Measurements from ENCODE around the gene CAPN12.
A peak's percentile ranks its signal among the peaks of the same experiment; 100 is the strongest.

CAPN12 gene

DNA sequence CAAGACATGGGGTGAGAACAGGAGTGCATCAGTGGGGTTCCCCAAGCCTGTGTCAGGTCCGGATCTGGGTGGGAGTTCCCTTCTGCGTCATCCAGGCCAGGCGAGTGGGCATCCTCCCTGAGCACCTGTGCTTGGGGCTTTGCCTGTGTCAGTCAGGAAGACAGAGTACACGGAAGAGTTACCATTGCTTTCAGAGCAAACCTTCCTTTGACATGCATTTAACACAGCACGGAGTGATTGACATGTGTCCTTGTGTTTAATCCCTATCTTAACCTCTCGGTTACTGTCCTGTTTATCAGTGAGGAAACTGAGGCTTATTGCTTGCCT lies 47.6 kb downstream of the CAPN12 start:
- H3K9me3 ChIP-seq (replicated peaks; ENCODE audit: low read length), result no peaks in the 10 kb centered on the region
- H3K4me2 ChIP-seq (ENCODE audit: low read length), result no peak overlapping the region
- no peaks in the 10 kb centered on the region for H3K27me3 ChIP-seq (ENCODE audit: control insufficient read depth, insufficient read depth, low read length)
- no peak overlapping the region for H3K4me3 ChIP-seq (ENCODE audit: low read length)
- peaks cover 66% of the 10 kb centered on the region for H3K36me3 ChIP-seq (ENCODE audit: insufficient read depth, low read length)
- H3K9ac ChIP-seq (ENCODE audit: low read depth, low read length), result no peak overlapping the region
- peaks cover 58% of the 10 kb centered on the region for H3K4me1 ChIP-seq (ENCODE audit: control insufficient read depth, insufficient read depth, low read length)

DNA sequence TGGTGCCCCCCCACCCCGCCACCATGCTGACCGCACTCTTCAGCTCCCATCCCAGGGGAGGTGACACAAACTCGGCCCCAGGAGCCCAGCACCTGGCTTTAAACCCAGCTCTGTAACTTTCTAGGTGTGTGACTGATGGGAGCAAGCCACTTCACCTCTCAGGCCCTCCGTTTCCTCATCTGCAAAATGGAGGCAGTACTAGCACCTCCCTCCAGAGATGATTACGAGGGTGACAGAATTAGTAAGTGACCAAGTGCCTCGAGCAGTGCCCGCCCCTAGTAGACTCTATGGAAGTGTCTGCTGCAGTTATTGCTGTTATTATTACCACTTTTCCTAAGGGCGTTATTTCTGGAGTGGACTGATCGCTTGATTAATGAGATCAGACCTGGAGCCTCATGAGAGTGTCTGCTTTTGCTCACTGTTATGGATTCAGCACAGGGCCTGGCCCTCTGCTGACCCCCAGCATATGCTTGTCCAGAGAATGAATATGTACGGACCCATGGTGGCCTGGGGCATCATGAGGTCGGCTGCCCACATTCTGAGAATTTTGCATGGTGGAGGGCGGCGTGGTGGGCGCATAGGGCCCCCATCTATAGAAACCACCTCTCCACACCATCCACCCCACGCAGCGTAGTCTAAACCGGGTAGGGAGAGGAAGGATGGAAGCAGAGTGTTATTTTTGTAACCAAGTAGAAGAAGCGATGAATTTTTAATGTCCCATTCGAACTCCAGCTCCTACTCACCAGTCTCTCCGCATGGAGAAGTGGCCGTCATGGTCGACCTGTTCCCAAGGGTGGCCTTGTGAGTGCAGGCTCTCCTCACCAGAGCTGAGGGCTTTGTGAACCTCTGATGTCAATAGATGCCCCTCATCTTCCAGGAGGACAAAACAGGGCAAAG lies 48.2 kb downstream of the CAPN12 start:
- Histone ChIP-seq H3K9ac (ENCODE audit: low read depth, low read length) (no peak overlapping the region), H3K9me3 (replicated peaks; ENCODE audit: low read length) (no peaks in the 10 kb centered on the region), H3K4me2 (ENCODE audit: low read length) (no peak overlapping the region), H3K4me3 (ENCODE audit: low read length) (no peak overlapping the region), H3K36me3 (ENCODE audit: insufficient read depth, low read length) (peaks cover 60% of the 10 kb centered on the region), H3K4me1 (ENCODE audit: control insufficient read depth, insufficient read depth, low read length) (peaks cover 57% of the 10 kb centered on the region), H3K27me3 (ENCODE audit: control insufficient read depth, insufficient read depth, low read length) (no peaks in the 10 kb centered on the region)

DNA sequence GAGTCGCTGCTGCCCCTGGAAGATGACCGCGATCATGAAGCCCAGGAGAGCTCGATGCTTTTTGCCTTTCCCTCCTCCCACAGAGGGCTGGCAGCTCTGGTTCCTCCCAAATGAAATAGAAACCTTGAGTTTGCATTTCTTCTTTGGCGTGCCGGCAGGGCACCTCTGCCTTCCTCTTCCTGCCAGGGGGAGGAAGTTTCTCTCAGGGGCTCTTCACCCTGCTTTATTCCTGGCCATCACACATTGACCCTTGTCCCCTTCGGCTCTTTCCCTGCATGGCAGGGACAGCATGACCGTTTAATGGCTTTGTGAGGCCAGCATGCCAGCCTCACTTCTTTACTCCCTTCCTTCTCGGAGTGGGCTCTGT lies 49.0 kb downstream of the CAPN12 start:
- H3K36me3 ChIP-seq (ENCODE audit: insufficient read depth, low read length), result peaks cover 56% of the 10 kb centered on the region
- no peak overlapping the region for H3K4me2 ChIP-seq (ENCODE audit: low read length)
- H3K4me1 ChIP-seq (ENCODE audit: control insufficient read depth, insufficient read depth, low read length), result peaks cover 55% of the 10 kb centered on the region
- H3K9ac ChIP-seq (ENCODE audit: low read depth, low read length), result no peak overlapping the region
- H3K27me3 ChIP-seq (ENCODE audit: control insufficient read depth, insufficient read depth, low read length), result no peaks in the 10 kb centered on the region
- no peaks in the 10 kb centered on the region for H3K9me3 ChIP-seq (replicated peaks; ENCODE audit: low read length)
- no peak overlapping the region for H3K4me3 ChIP-seq (ENCODE audit: low read length)

DNA sequence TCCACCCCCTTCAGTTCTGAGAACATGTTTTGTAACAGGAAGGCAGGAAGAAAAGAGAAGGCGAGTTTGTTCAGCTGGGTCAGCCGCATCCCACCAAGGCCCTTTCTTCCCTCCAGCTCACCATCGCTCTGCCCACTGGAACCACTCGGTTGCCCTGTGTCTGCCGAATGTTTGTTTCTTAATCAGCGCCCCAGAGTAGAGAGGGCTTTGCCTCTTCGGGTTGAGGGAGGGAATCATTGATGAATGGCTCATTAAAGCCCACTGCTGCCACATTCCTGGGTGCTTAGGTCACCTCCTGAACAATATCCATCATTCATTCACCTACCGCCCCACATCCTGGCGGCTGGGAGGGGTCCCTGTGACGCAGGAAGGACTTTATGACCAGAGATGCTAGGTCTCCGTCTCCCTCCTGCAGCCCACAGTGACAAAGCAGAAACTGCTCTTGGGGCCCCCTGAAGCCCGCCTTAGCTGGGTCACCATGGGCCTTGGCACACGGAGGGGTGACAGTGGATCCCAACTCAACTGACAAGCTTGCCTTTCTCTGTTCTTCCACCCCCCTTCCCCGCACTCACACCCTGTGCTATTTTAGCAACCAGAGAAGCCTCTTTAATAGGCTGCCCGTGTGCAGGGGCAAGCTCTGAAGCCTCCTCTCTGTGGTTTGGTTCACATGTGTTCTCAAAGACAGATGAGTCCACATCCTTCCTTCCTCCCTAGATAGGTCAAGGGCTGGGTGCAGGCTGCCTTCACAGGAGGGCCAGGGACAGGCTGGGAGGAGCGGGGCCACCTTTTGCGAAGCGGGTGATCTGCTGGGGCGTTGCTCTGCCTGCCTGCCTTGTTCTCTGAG lies 50.7 kb downstream of the CAPN12 start:
- Histone ChIP-seq H3K4me3 (ENCODE audit: low read length) (peak overlapping the region; percentile 13), H3K27me3 (ENCODE audit: control insufficient read depth, insufficient read depth, low read length) (no peaks in the 10 kb centered on the region), H3K4me1 (ENCODE audit: control insufficient read depth, insufficient read depth, low read length) (peaks cover 61% of the 10 kb centered on the region), H3K9ac (ENCODE audit: low read depth, low read length) (peak overlapping the region; percentile 68), H3K36me3 (ENCODE audit: insufficient read depth, low read length) (peaks cover 59% of the 10 kb centered on the region), H3K9me3 (replicated peaks; ENCODE audit: low read length) (no peaks in the 10 kb centered on the region), H3K4me2 (ENCODE audit: low read length) (peak overlapping the region; percentile 38)

DNA sequence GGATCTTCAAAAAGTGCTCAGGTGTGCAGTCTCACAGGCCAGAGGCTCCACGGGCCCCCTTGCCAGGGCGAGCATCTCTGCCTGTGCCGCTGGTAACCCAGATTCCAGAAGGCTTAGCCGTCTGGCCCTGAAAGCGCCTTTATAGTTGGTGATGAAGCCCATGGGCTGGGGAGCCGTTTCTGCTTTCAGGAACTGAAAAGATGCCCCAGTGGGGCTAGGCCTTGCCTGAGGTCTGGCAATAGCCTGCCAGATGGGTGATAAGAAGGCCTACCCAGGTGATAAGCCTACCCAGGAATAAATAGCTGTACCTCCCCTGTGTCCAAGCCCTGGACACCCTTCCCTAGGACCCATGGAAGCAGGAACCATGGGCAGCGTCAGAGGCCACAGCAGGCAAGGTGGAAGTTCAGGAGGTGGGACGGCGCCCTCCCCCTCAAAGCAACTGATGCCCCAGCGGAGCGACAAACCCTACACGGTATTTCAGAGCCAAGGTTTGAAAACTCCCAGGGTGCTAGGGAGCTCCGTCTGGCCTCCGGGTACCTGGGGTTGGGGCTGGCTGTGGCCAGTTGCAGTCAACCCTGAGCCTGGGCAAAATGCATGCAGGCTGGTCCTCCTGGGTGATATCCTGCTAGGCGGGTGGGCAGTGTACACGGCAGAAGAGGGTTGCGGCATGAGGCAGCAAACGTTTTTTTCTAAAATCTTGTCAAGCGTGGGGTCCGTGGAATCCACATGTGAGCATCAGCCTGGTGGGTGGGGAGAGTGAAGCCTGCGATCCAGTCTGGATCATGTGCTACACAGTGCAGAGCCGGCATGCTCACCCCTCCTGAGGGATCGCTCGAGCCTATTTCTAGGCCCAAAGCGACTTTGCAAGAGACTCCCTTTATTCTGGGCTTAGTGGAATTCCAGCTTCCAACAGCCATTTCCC lies 51.6 kb downstream of the CAPN12 start:
- peak overlapping the region; percentile 13 for H3K4me3 ChIP-seq (ENCODE audit: low read length)
- no peaks in the 10 kb centered on the region for H3K9me3 ChIP-seq (replicated peaks; ENCODE audit: low read length)
- H3K4me2 ChIP-seq (ENCODE audit: low read length), result peak overlapping the region; percentile 38
- no peaks in the 10 kb centered on the region for H3K27me3 ChIP-seq (ENCODE audit: control insufficient read depth, insufficient read depth, low read length)
- peaks cover 70% of the 10 kb centered on the region for H3K4me1 ChIP-seq (ENCODE audit: control insufficient read depth, insufficient read depth, low read length)
- peak overlapping the region; percentile 68 for H3K9ac ChIP-seq (ENCODE audit: low read depth, low read length)
- peaks cover 60% of the 10 kb centered on the region for H3K36me3 ChIP-seq (ENCODE audit: insufficient read depth, low read length)

DNA sequence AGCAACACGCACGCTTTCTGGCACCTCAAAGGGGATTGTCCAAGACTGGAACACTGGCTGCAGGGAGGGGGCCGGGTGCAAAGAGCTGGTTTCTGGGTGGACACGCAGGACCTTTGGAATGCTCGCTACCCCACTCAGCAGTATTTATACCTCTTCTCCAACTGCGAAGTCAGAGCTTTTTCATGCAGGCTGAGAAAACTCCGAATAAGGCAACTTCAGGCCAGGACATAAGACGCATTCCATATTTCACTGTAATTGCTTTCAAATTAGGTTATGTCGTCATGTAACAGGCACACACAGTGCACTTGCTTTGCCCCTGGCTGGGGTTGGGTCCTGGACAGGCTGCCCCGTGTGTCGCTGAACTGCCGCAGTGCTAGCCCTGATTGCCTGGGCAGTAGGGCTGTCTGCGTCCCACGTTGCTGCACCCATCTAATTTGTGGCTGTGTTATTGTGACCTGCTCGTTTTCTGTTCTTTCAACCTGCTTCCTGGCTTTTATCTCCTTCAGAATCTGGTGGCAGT lies 52.3 kb downstream of the CAPN12 start:
- Histone ChIP-seq H3K4me1 (ENCODE audit: control insufficient read depth, insufficient read depth, low read length) (peaks cover 76% of the 10 kb centered on the region), H3K36me3 (ENCODE audit: insufficient read depth, low read length) (peaks cover 59% of the 10 kb centered on the region), H3K9me3 (replicated peaks; ENCODE audit: low read length) (no peaks in the 10 kb centered on the region), H3K4me3 (ENCODE audit: low read length) (no peak overlapping the region), H3K9ac (ENCODE audit: low read depth, low read length) (peak overlapping the region; percentile 68), H3K27me3 (ENCODE audit: control insufficient read depth, insufficient read depth, low read length) (no peaks in the 10 kb centered on the region), H3K4me2 (ENCODE audit: low read length) (peak overlapping the region; percentile 38)

DNA sequence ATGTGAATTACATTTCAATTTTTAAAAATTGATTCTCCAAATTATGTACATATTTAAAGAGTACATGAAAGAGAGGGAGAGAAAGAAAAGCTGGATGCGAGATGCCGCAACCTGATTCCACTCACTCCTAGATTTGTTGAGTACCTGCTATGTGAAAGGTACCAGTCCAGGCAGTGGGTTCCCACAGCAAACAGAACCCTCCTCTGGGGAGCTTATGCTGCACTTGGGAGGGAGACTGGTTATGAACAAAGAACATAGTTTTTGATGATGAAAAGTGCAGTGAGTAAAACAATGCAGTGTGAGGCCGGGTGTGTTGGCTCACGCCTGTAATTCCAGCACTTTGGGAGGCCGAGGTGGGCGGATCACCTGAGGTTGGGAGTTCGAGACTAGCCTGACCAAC lies 53.4 kb downstream of the CAPN12 start:
- Histone ChIP-seq H3K9me3 (replicated peaks; ENCODE audit: low read length) (no peaks in the 10 kb centered on the region), H3K4me3 (ENCODE audit: low read length) (no peak overlapping the region), H3K36me3 (ENCODE audit: insufficient read depth, low read length) (peaks cover 48% of the 10 kb centered on the region), H3K4me1 (ENCODE audit: control insufficient read depth, insufficient read depth, low read length) (peaks cover 88% of the 10 kb centered on the region), H3K27me3 (ENCODE audit: control insufficient read depth, insufficient read depth, low read length) (no peaks in the 10 kb centered on the region), H3K4me2 (ENCODE audit: low read length) (no peak overlapping the region), H3K9ac (ENCODE audit: low read depth, low read length) (no peak overlapping the region)

DNA sequence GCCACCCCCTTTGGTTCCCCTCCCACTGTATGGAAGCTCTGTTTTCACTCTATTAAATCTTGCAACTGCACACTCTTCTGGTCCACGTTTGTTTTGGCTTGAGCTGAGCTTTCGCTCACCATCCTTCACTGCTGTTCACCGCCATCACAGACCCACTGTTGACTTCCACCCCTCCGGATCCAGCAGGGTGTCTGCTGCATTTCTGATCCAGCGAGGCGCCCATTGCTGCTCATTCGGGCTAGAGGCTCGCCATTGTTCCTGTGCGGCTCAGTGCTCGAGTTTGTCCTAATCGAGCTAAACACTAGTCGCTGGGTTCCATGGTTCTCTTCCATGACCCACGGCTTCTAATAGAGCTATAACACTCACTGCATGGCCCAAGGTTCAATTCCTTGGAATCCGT lies 54.1 kb downstream of the CAPN12 start:
- H3K9me3 ChIP-seq (replicated peaks; ENCODE audit: low read length), result no peaks in the 10 kb centered on the region
- peaks cover 90% of the 10 kb centered on the region for H3K4me1 ChIP-seq (ENCODE audit: control insufficient read depth, insufficient read depth, low read length)
- H3K36me3 ChIP-seq (ENCODE audit: insufficient read depth, low read length), result peaks cover 41% of the 10 kb centered on the region
- no peaks in the 10 kb centered on the region for H3K27me3 ChIP-seq (ENCODE audit: control insufficient read depth, insufficient read depth, low read length)
- no peak overlapping the region for H3K4me3 ChIP-seq (ENCODE audit: low read length)
- no peak overlapping the region for H3K4me2 ChIP-seq (ENCODE audit: low read length)
- H3K9ac ChIP-seq (ENCODE audit: low read depth, low read length), result no peak overlapping the region

DNA sequence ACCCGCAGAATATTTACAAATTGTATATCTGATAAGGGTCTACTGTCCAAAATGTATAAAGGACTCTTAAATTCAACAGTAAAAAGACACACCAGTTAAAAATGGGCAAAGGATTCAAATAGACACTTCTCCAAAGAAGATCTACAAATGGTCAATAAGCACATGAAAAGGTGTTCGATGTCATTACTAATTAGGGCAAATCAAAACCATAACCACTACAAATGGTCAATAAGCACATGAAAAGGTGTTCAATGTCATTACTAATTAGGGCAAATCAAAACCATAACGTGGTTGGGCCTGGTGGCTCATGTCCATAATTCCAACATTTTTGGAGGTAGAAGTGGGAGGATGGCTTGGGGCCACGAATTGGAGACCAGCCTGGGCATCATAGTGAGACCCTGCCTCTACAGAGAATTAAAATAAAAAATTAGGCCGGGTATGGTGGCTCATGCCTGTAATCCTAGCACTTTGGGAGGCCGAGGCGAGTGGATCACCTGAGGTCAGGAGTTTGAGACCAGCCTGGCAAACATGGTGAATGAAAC lies 56.4 kb downstream of the CAPN12 start:
- no peak overlapping the region for H3K4me3 ChIP-seq (ENCODE audit: low read length)
- H3K36me3 ChIP-seq (ENCODE audit: insufficient read depth, low read length), result peaks cover 33% of the 10 kb centered on the region
- H3K4me1 ChIP-seq (ENCODE audit: control insufficient read depth, insufficient read depth, low read length), result peaks cover 90% of the 10 kb centered on the region
- no peaks in the 10 kb centered on the region for H3K9me3 ChIP-seq (replicated peaks; ENCODE audit: low read length)
- no peak overlapping the region for H3K4me2 ChIP-seq (ENCODE audit: low read length)
- H3K9ac ChIP-seq (ENCODE audit: low read depth, low read length), result no peak overlapping the region
- no peaks in the 10 kb centered on the region for H3K27me3 ChIP-seq (ENCODE audit: control insufficient read depth, insufficient read depth, low read length)

DNA sequence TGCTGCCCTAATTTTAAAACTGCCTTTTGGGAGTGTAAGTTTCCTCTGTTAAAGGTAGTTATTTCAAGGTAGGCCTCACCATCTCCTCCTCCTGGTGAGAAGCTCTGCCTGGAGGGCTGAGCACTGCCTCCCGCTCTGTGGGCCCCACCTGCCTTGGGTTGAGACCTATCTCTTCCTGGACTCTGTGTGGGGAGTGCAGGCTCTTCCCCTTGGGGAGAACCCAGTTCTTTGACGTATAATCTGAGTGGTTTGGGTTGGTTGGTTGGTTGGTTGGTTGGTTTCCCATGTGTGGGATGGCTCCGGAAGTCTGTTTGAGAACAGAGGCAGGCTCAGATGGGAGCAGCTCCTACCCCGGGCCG lies 57.8 kb downstream of the CAPN12 start:
- Histone ChIP-seq H3K4me1 (ENCODE audit: control insufficient read depth, insufficient read depth, low read length) (peaks cover 87% of the 10 kb centered on the region), H3K27me3 (ENCODE audit: control insufficient read depth, insufficient read depth, low read length) (no peaks in the 10 kb centered on the region), H3K9me3 (replicated peaks; ENCODE audit: low read length) (no peaks in the 10 kb centered on the region), H3K4me2 (ENCODE audit: low read length) (peak overlapping the region; percentile 71), H3K36me3 (ENCODE audit: insufficient read depth, low read length) (peaks cover 36% of the 10 kb centered on the region), H3K4me3 (ENCODE audit: low read length) (no peak overlapping the region), H3K9ac (ENCODE audit: low read depth, low read length) (peak overlapping the region; percentile 80)

Data from skeletal muscle satellite cell (primary cell).